GM12878 (cell line): ENCODE measurements around the gene DCUN1D4.

Experiments
- BCLAF1 ChIP-seq: fragments of 450-650 bp; IDR thresholded peaks from 2 replicates; pipeline ENCODE4 v1.6.1; 2017; ENCODE audit warnings: antibody characterized with exemption, mild to moderate bottlenecking, moderate library complexity
- CTCF ChIP-seq, 3 experiments: IDR thresholded peaks in 2 of 3; conservative IDR thresholded peaks in 1 of 3; 2 replicates each; pipeline ENCODE4 v1.5.1; 2011; ENCODE audit warnings: low read depth in 3 of 3, low read length in 3 of 3, mild to moderate bottlenecking in 3 of 3, control low read depth in 2 of 3, moderate library complexity in 2 of 3, inconsistent platforms in 1 of 3, mixed read lengths in 1 of 3; ENCODE audit not compliant: control insufficient read depth in 2 of 3, insufficient read depth in 1 of 3; ENCODE audit errors: extremely low read depth in 1 of 3
- EZH2 ChIP-seq: IDR thresholded peaks from 2 replicates; pipeline ENCODE4 v1.6.1; 2012; ENCODE audit warnings: low read depth, mild to moderate bottlenecking, control low read depth, inconsistent platforms, low read length, borderline replicate concordance; ENCODE audit not compliant: control insufficient read depth
- IKZF2 ChIP-seq, 2 experiments: fragments of 450-650 bp; IDR thresholded peaks; 2 replicates each; pipeline ENCODE4 v1.6.1; 2017; ENCODE audit warnings: mild to moderate bottlenecking in 2 of 2, moderate library complexity in 2 of 2
- JUND ChIP-seq: IDR thresholded peaks from 2 replicates; pipeline ENCODE4 v1.6.1; 2012; ENCODE audit warnings: low read depth, mild to moderate bottlenecking, low read length, improper control_type of control experiment, moderate library complexity
- SRF ChIP-seq, 2 experiments: IDR thresholded peaks; 2 replicates each; pipeline ENCODE4 v1.6.1; 2011; ENCODE audit warnings: low read depth in 2 of 2, low read length in 2 of 2, mild to moderate bottlenecking in 1 of 2, moderate library complexity in 1 of 2

GRCh38 chr4:51825341-51825740, 17.6 kb upstream of the DCUN1D4 start:
- TF ChIP-seq IKZF2 (IDR thresholded peaks at IDR 0.05) (no peak), EZH2 (no peak), SRF (IDR thresholded peaks at IDR 0.05; ENCODE audit: low read depth in 2 of 2, low read length in 2 of 2) (no peak), CTCF (IDR thresholded peaks at IDR 0.05 in 2 of 3, conservative IDR thresholded peaks at IDR 0.05 in 1 of 3; ENCODE audit: control insufficient read depth in 2 of 3, extremely low read depth in 1 of 3, insufficient read depth in 1 of 3, low read depth in 3 of 3, low read length in 3 of 3) (no peak), JUND (no peak), BCLAF1 (no peak)
